Smooth muscle cell (in vitro differentiated cells): ENCODE measurements around the gene VIPR2. TPM values are rescaled to one million over a fixed set of nuclear protein-coding genes. Genes with fewer than 3 reads are reported as not detected.

Experiments used
- DNase-seq: peaks from one replicate; lab custom pipeline; 2025; ENCODE audit not compliant: unreplicated experiment; lab: John Stamatoyannopoulos, UW
- H2AFZ ChIP-seq: fragments of 200-600 bp; sonication (generic); 2 replicates; pipeline ENCODE4 v1.6.0; 2016; ENCODE audit warnings: antibody characterized with exemption, low read depth, mild to moderate bottlenecking
- H3F3A ChIP-seq: fragments of 200-600 bp; sonication (generic); 2 replicates; pipeline ENCODE4 v1.6.0; 2017; ENCODE audit warnings: antibody characterized with exemption, low read depth
- H3K27ac ChIP-seq: fragments of 200-600 bp; sonication (generic); 2 replicates; pipeline ENCODE4 v1.5.1; 2016; ENCODE audit warnings: low read depth, mild to moderate bottlenecking
- H3K27me3 ChIP-seq: fragments of 200-600 bp; sonication (generic); 2 replicates; pipeline ENCODE4 v1.6.1; 2016; ENCODE audit warnings: low read depth, mild to moderate bottlenecking
- H3K36me3 ChIP-seq: fragments of 200-600 bp; sonication (generic); 2 replicates; pipeline ENCODE4 v1.5.1; 2016; ENCODE audit warnings: low read depth
- H3K4me1 ChIP-seq: fragments of 200-600 bp; sonication (generic); 2 replicates; pipeline ENCODE4 v1.5.1; 2016; ENCODE audit warnings: low read depth
- H3K4me2 ChIP-seq: fragments of 200-600 bp; sonication (generic); 2 replicates; pipeline ENCODE4 v1.6.0; 2016; ENCODE audit warnings: mild to moderate bottlenecking
- H3K4me3 ChIP-seq: fragments of 200-600 bp; sonication (generic); 2 replicates; pipeline ENCODE4 v1.5.1; 2016; ENCODE audit warnings: mild to moderate bottlenecking
- H3K79me2 ChIP-seq: fragments of 200-600 bp; sonication (generic); 2 replicates; pipeline ENCODE4 v1.6.0; 2016; ENCODE audit warnings: low read depth, mild to moderate bottlenecking
- H3K9ac ChIP-seq: fragments of 200-600 bp; sonication (generic); 2 replicates; pipeline ENCODE4 v1.6.0; 2016; ENCODE audit warnings: low read depth
- H3K9me3 ChIP-seq: fragments of 200-600 bp; sonication (generic); replicated peaks from 2 replicates; pipeline ENCODE4 v1.5.1; 2016; ENCODE audit warnings: low read depth
- H4K20me1 ChIP-seq: fragments of 200-600 bp; sonication (generic); 2 replicates; pipeline ENCODE4 v1.6.0; 2016; ENCODE audit warnings: low read depth
- CTCF ChIP-seq: fragments of 200-600 bp; sonication (generic); IDR thresholded peaks from 2 replicates; pipeline ENCODE4 v1.5.1; 2017; ENCODE audit warnings: borderline replicate concordance, mild to moderate bottlenecking, antibody characterized with exemption; ENCODE audit not compliant: insufficient read depth, poor library complexity, severe bottlenecking
- WGBS: methylation state at CpG from one replicate; pipeline ENCODE4 v1.1.7; 2016; ENCODE audit warnings: low lambda C conversion rate; 5-methylcytosine and 5-hydroxymethylcytosine counted together
- polyA plus RNA-seq: library from polyadenylated mRNA; unstranded; fragments of >200 nt; fragmentation: Nextera tagmentation; extraction: Ambion mirVana; gene quantifications from 2 replicates; pipeline ENCODE4 v1.2.1, GENCODE V29; 2016
- total RNA-seq: library from RNA; depleted of rRNA; stranded (reverse); fragments of >200 nt; gene quantifications from 2 replicates; pipeline ENCODE4 v1.2.3, GENCODE V29; 2014

VIPR2 gene
- total and polyA plus RNA-seq, 2 experiments from 2014 or later = not detected

- H3K4me1 ChIP-seq = no peaks in the 10 kb centered on the region
- H3K9ac ChIP-seq = no peak overlapping the region
- no peak overlapping the region for H2AFZ ChIP-seq
- no peaks in the 10 kb centered on the region for H3K9me3 ChIP-seq
- no peak overlapping the region for H3K4me3 ChIP-seq
- H3K4me2 ChIP-seq = no peak overlapping the region
- H3K79me2 ChIP-seq = no peaks in the 10 kb centered on the region
- H4K20me1 ChIP-seq = no peaks in the 10 kb centered on the region
- H3K27ac ChIP-seq = no peak overlapping the region
- H3K36me3 ChIP-seq = no peaks in the 10 kb centered on the region
- no peak for TF ChIP-seq CTCF
- no peak for DNase-seq
- H3F3A ChIP-seq = no peaks in the 10 kb centered on the region
- H3K27me3 ChIP-seq = no peaks in the 10 kb centered on the region
- 92% methylated on average over 21 of the region's 23 CpGs for WGBS
Observed at GRCh38 chr7:159064816-159065510, 79.7 kb downstream of the VIPR2 start.

- Histone ChIP-seq H3K4me2 (no peak overlapping the region), H3K9ac (no peak overlapping the region), H3F3A (no peaks in the 10 kb centered on the region), H3K27me3 (no peaks in the 10 kb centered on the region), H3K36me3 (no peaks in the 10 kb centered on the region), H3K9me3 (no peaks in the 10 kb centered on the region), H4K20me1 (no peaks in the 10 kb centered on the region), H2AFZ (no peak overlapping the region), H3K27ac (no peak overlapping the region), H3K4me1 (no peaks in the 10 kb centered on the region), H3K4me3 (no peak overlapping the region), H3K79me2 (no peaks in the 10 kb centered on the region)
- no peak for TF ChIP-seq CTCF
- no peak for DNase-seq
- WGBS = 98% methylated on average over 34 of the region's 48 CpGs
Observed at GRCh38 chr7:159064121-159064815, 80.4 kb downstream of the VIPR2 start.

- no peak overlapping the region for H3K4me3 ChIP-seq
- no peaks in the 10 kb centered on the region for H3K27me3 ChIP-seq
- H3K4me1 ChIP-seq = no peaks in the 10 kb centered on the region
- H3K4me2 ChIP-seq = no peak overlapping the region
- no peak overlapping the region for H3K9ac ChIP-seq
- no peak overlapping the region for H3K27ac ChIP-seq
- no peak for TF ChIP-seq CTCF
- DNase-seq = no peak
- H3F3A ChIP-seq = no peaks in the 10 kb centered on the region
- no peak overlapping the region for H2AFZ ChIP-seq
- no peaks in the 10 kb centered on the region for H3K9me3 ChIP-seq
- WGBS = 94% methylated on average over 39 of the region's 56 CpGs
- H4K20me1 ChIP-seq = no peaks in the 10 kb centered on the region
- no peaks in the 10 kb centered on the region for H3K79me2 ChIP-seq
- H3K36me3 ChIP-seq = no peaks in the 10 kb centered on the region
Observed at GRCh38 chr7:159063046-159063840, 81.4 kb downstream of the VIPR2 start.
